Endothelial cell of umbilical vein (primary cell): Measurements from ENCODE around the gene PRRT1. TPM values are rescaled to one million over a fixed set of nuclear protein-coding genes. Genes with fewer than 3 reads are reported as not detected.

Source experiments
- BruUV-seq: library from RNA; stranded (reverse); fragments of 400-500 nt; replicated peaks from 2 replicates; lab custom pipeline; 2021; lab: Mats Ljungman, UMichigan
- CTCF ChIA-PET: fragments of 300-600, 350-600 bp; sonication (Branson Sonifier 250); formaldehyde crosslinking; loops from one replicate; lab custom pipeline; 2021; ENCODE audit warnings: antibody characterized with exemption, inconsistent platforms; lab: Charles Lee
- POLR2A ChIA-PET: fragments of 300-600, 350-600 bp; sonication (Branson Sonifier 250); formaldehyde crosslinking; loops from one replicate; lab custom pipeline; 2021; ENCODE audit warnings: antibody characterized with exemption, inconsistent platforms; lab: Charles Lee
- DNase-seq: peaks from one replicate; pipeline ENCODE4 v3.0.0-alpha.2; 2011; ENCODE audit warnings: low read depth, low spot score
- FAIRE-seq: peaks from 2 replicates; lab custom pipeline; 2011; peaks lifted over from hg19 to GRCh38; lab: Jason Lieb, UNC
- H2AFZ ChIP-seq: 2 replicates; pipeline ENCODE4 v1.6.0; 2012; ENCODE audit warnings: low read depth, low read length, control low read depth, inconsistent platforms
- H3K27ac ChIP-seq: 2 replicates; pipeline ENCODE4 v1.5.1; 2011; ENCODE audit warnings: low read depth, mild to moderate bottlenecking, control low read depth, low read length, moderate library complexity; ENCODE audit not compliant: insufficient read depth
- H3K27me3 ChIP-seq, 2 experiments: 2 replicates each; pipeline versions ENCODE4 v1.6.0 to v1.6.1; 2011; ENCODE audit warnings: low read length in 2 of 2, mixed read lengths in 1 of 2; ENCODE audit not compliant: control insufficient read depth in 2 of 2, insufficient read depth in 2 of 2
- H3K36me3 ChIP-seq, 2 experiments: 2 replicates in 1 of 2; 3 replicates in 1 of 2; pipeline ENCODE4 v1.5.1; 2011; ENCODE audit warnings: low read length in 2 of 2, mild to moderate bottlenecking in 1 of 2, moderate library complexity in 1 of 2; ENCODE audit not compliant: control insufficient read depth in 2 of 2, insufficient read depth in 2 of 2; ENCODE audit errors: extremely low read depth in 1 of 2
- H3K4me1 ChIP-seq: 3 replicates; pipeline ENCODE4 v1.5.1; 2011; ENCODE audit warnings: mild to moderate bottlenecking, low read length; ENCODE audit not compliant: control insufficient read depth, insufficient read depth; ENCODE audit errors: extremely low read depth
- H3K4me2 ChIP-seq: 2 replicates; pipeline ENCODE4 v1.6.1; 2011; ENCODE audit warnings: low read length, control low read depth, mixed read lengths; ENCODE audit not compliant: insufficient read depth
- H3K4me3 ChIP-seq, 3 experiments: fragments of 200-600 bp in 1 of 3; sonication (generic), shearing (Covaris generic) in 1 of 3; replicated peaks in 1 of 3; 2 replicates each; pipeline ENCODE4 v1.5.1; 2011 to 2016; ENCODE audit warnings: control low read depth in 3 of 3, low read length in 3 of 3, mild to moderate bottlenecking in 2 of 3, inconsistent platforms in 1 of 3, low read depth in 1 of 3, moderate library complexity in 1 of 3; ENCODE audit not compliant: insufficient read depth in 1 of 3
- H3K79me2 ChIP-seq: 2 replicates; pipeline ENCODE4 v1.6.0; 2012; ENCODE audit warnings: low read length, inconsistent platforms; ENCODE audit not compliant: control insufficient read depth, insufficient read depth
- H3K9ac ChIP-seq: replicated peaks from 2 replicates; pipeline ENCODE3; 2011; ENCODE audit warnings: low read length, control low read depth; ENCODE audit not compliant: insufficient read depth; ENCODE audit errors: extremely low read depth
- H3K9me1 ChIP-seq: replicated peaks from 3 replicates; pipeline ENCODE4 v1.6.0; 2011; ENCODE audit warnings: mild to moderate bottlenecking, low read length; ENCODE audit not compliant: control insufficient read depth, insufficient read depth; ENCODE audit errors: extremely low read depth
- H3K9me3 ChIP-seq: replicated peaks from 2 replicates; pipeline ENCODE4 v1.5.1; 2012; ENCODE audit warnings: low read length, inconsistent platforms; ENCODE audit not compliant: control insufficient read depth, insufficient read depth
- H4K20me1 ChIP-seq: replicated peaks from 2 replicates; pipeline ENCODE3; 2011; ENCODE audit warnings: mild to moderate bottlenecking, low read length; ENCODE audit not compliant: control insufficient read depth, insufficient read depth; ENCODE audit errors: extremely low read depth
- CTCF ChIP-seq, 2 donors: IDR thresholded peaks; 1 replicate in 1 of 2; 2 replicates in 1 of 2; pipeline ENCODE4 v1.5.1; 2011; ENCODE audit warnings: low read length in 2 of 2, mild to moderate bottlenecking in 2 of 2, moderate library complexity in 2 of 2, control low read depth in 1 of 2, inconsistent platforms in 1 of 2, low read depth in 1 of 2; ENCODE audit not compliant: insufficient read depth in 1 of 2; ENCODE audit errors: extremely low read depth in 1 of 2
- EZH2 ChIP-seq: IDR thresholded peaks from 2 replicates; pipeline ENCODE4 v1.6.1; 2012; ENCODE audit warnings: borderline replicate concordance, low read depth, mild to moderate bottlenecking, moderate library complexity, low read length, inconsistent platforms; ENCODE audit not compliant: severe bottlenecking
- FOS ChIP-seq: IDR thresholded peaks from 2 replicates; pipeline ENCODE4 v1.6.1; 2011; ENCODE audit warnings: mild to moderate bottlenecking, low read length, moderate library complexity, borderline replicate concordance; ENCODE audit not compliant: insufficient read depth
- GATA2 ChIP-seq: IDR thresholded peaks from 2 replicates; pipeline ENCODE4 v1.7.0; 2011; ENCODE audit warnings: low read depth, mild to moderate bottlenecking, moderate library complexity, mixed read lengths, low read length; ENCODE audit not compliant: insufficient read length, insufficient read depth
- JUN ChIP-seq: IDR thresholded peaks from 2 replicates; pipeline ENCODE4 v1.6.1; 2011; ENCODE audit warnings: borderline replicate concordance, low read depth; ENCODE audit not compliant: insufficient read length, insufficient read depth
- MAX ChIP-seq: IDR thresholded peaks from 2 replicates; pipeline ENCODE4 v1.6.1; 2011; ENCODE audit not compliant: insufficient read depth, insufficient read length
- MYC ChIP-seq: IDR thresholded peaks from one replicate; pipeline ENCODE4 v1.6.1; 2011; ENCODE audit warnings: mild to moderate bottlenecking, low read depth, low read length
- POLR2A ChIP-seq: IDR thresholded peaks from 2 replicates; pipeline ENCODE4 v1.6.1; 2012; ENCODE audit warnings: low read depth, mild to moderate bottlenecking, control low read depth, low read length
- POLR2AphosphoS5 ChIP-seq: IDR thresholded peaks from 2 replicates; pipeline ENCODE4 v1.6.1; 2012; ENCODE audit warnings: low read depth, mild to moderate bottlenecking, control low read depth, low read length, moderate library complexity; ENCODE audit not compliant: insufficient read depth
- dilution Hi-C: fragments of 300-500 bp; cut with MboI; formaldehyde crosslinking; loops from one replicate; pipeline ENCODE4 v1.15.0; 2019; ENCODE audit warnings: low sequenced_read_pairs; ENCODE audit not compliant: extremely low pct_ligation_motif_present
- intact Hi-C: fragments of 100-400 bp; cut with micrococcal nuclease; formaldehyde crosslinking; loops from one replicate; pipeline ENCODE4 v1.10.0; 2022
- polyA plus RNA-seq, 4 experiments: library from polyadenylated mRNA; depleted of rRNA in 3 of 4; stranded (reverse) in 3 of 4; unstranded in 1 of 4; fragments of >200 nt; gene quantifications; 2 replicates each; pipeline versions ENCODE4 v1.2.1 to v1.2.3, GENCODE V29; 2011 to 2012; ENCODE audit warnings: missing spikeins in 1 of 4
- total RNA-seq: library from RNA; stranded (reverse); gene quantifications from 2 replicates; pipeline ENCODE4 v1.2.3, GENCODE V29; 2021

The PRRT1 gene
- total and polyA plus RNA-seq, 2 donors (not counting 3 experiments of a cell fraction or from before 2014, with no cell fraction given): 0.55 to 1.3 TPM

GRCh38 chr6:32189069-32189741 lies 37.5 kb upstream of the PRRT1 start:
- H3K9me3 ChIP-seq: no peaks in the 10 kb centered on the region
- no peak for FAIRE-seq
- dilution Hi-C loops: no loop called here
- ChIA-PET POLR2A (no interaction called here), CTCF (interaction anchor here (1.1 to 1.4 kb wide), 2 partner anchors 60 to 61 kb away, joined by 3 to 4 read pairs; partner anchors contain the start of gene ATF6B)
- intact Hi-C loops: no loop called here
- TF ChIP-seq JUN: no peak
- no peak for TF ChIP-seq EZH2
- TF ChIP-seq MYC: no peak
- TF ChIP-seq GATA2: no peak
- no peak for TF ChIP-seq POLR2A
- no peak for TF ChIP-seq POLR2AphosphoS5
- TF ChIP-seq FOS: no peak
- no peak for TF ChIP-seq CTCF (IDR thresholded peaks at IDR 0.05; ENCODE audit: extremely low read depth in 1 of 2, insufficient read depth in 1 of 2, low read depth in 1 of 2, low read length in 2 of 2)
- no peak for TF ChIP-seq MAX
- H3K27ac ChIP-seq: peak overlapping the region; percentile 51
- H3K27me3 ChIP-seq: no peaks in the 10 kb centered on the region
- no peaks in the 10 kb centered on the region for H4K20me1 ChIP-seq
- H3K79me2 ChIP-seq: peaks cover 23% of the 10 kb centered on the region
- H3K4me1 ChIP-seq: peaks cover 41% of the 10 kb centered on the region
- no peaks in the 10 kb centered on the region for H3K9me1 ChIP-seq
- H3K36me3 ChIP-seq: peaks cover 0 to 16% of the 10 kb centered on the region in 2 experiments
- peak overlapping the region; percentile 66 for H3K9ac ChIP-seq
- BruUV-seq: TSS peak; percentile 4
- no peak overlapping the region for H2AFZ ChIP-seq
- DNase-seq: no peak
- peak overlapping the region; percentile 89 for H3K4me2 ChIP-seq
- H3K4me3 ChIP-seq: peak overlapping the region; percentile 32 to 83 (median 73)
